GM18508 (cell line): ENCODE data around the gene ENTPD2.
"Not testable (repeated sequence)": the region's sequence is repeated elsewhere in the genome, so short reads cannot be mapped to it uniquely, and the experiment has no call there.

Source experiments
- ATAC-seq: cut with Tn5 transposase; IDR thresholded peaks from one replicate; pipeline ENCODE4 v1.9.1; 2021; ENCODE audit warnings: moderate number of reproducible peaks; ENCODE audit not compliant: insufficient read depth, unreplicated experiment

Gene ENTPD2

GRCh38 chr9:137065336-137065967, 11.6 kb upstream of the ENTPD2 start:
- ATAC-seq = no peak

- no peak for ATAC-seq
Observed at GRCh38 chr9:137064880-137065164, 11.0 kb upstream of the ENTPD2 start.

- ATAC-seq = no peak
Observed at GRCh38 chr9:137064027-137064879, 10.4 kb upstream of the ENTPD2 start.

- ATAC-seq = no peak
Observed at GRCh38 chr9:137063311-137064026, 9.6 kb upstream of the ENTPD2 start.

GRCh38 chr9:137062798-137063197, 8.9 kb upstream of the ENTPD2 start:
- ATAC-seq = not testable (repeated sequence)

- ATAC-seq = no peak
Observed at GRCh38 chr9:137062384-137062783, 8.5 kb upstream of the ENTPD2 start.

GRCh38 chr9:137058521-137059234, 4.8 kb upstream of the ENTPD2 start:
- no peak for ATAC-seq

- ATAC-seq = no peak
Observed at GRCh38 chr9:137057545-137057944, 3.7 kb upstream of the ENTPD2 start.

GRCh38 chr9:137056739-137057415, 3.0 kb upstream of the ENTPD2 start:
- ATAC-seq = no peak

GRCh38 chr9:137055385-137056364, 1.8 kb upstream of the ENTPD2 start:
- ATAC-seq = no peak

- no peak for ATAC-seq
Observed at GRCh38 chr9:137054932-137055384, 1.1 kb upstream of the ENTPD2 start.

- ATAC-seq = no peak
Observed at GRCh38 chr9:137052998-137053943, 590 bp downstream of the ENTPD2 start.

GRCh38 chr9:137052293-137052692, 1.6 kb downstream of the ENTPD2 start:
- ATAC-seq = no peak

- ATAC-seq = no peak
Observed at GRCh38 chr9:137051145-137051724, 2.6 kb downstream of the ENTPD2 start.

GRCh38 chr9:137050570-137050969, 3.3 kb downstream of the ENTPD2 start:
- no peak for ATAC-seq

- ATAC-seq = no peak
Observed at GRCh38 chr9:137049544-137050449, 4.1 kb downstream of the ENTPD2 start.
